ENCODE results near the gene PDE4D.

GRCh38 chr5:59609501-59610265, 283.8 kb downstream of the PDE4D start:
- TF ChIP-seq CTCF (IDR thresholded peaks at IDR 0.05) (no peak), EZH2 (IDR thresholded peaks at IDR 0.05) (no peak)

Data from neural progenitor cell (in vitro differentiated cells).